Measurements from ENCODE around the gene SETD6. TPM values are rescaled to one million over a fixed set of nuclear protein-coding genes. Genes with fewer than 3 reads are reported as not detected.

The SETD6 gene
- polyA plus RNA-seq, 1 of the 3 experiments (the other 2 are of a cell fraction) = 17.2 TPM

DNA sequence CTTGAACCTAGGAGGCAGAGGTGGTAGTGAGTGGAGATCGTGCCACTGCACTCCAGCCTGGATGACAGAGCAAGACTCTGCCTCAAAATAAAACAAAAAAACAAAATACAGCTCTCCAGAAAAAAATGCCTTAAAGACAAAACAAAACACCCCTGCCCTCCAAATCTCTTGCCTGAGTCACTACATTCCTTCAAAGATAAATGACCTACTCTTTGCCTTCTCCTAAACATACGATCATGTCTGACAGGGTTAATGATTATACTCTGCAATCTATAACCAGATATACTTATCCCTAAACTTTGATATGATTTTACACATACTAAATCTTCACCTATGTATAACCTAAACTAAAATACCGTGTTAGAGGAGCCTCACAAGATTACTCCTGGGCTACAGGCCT, 1.4 kb upstream of the SETD6 start:
- no peak for DNase-seq
- H3K9me3 ChIP-seq = no peaks in the 10 kb centered on the region
- peaks cover 22% of the 10 kb centered on the region for H3F3A ChIP-seq (replicated peaks; ENCODE audit: insufficient read depth)
- H3K27ac ChIP-seq (ENCODE audit: low read depth in 2 of 2, low read length in 1 of 2) = no peak overlapping the region; a peak in 1 of 4 replicates
- no peak overlapping the region for H3K4me2 ChIP-seq
- H3K79me2 ChIP-seq (ENCODE audit: insufficient read depth) = no peaks in the 10 kb centered on the region
- no peak overlapping the region for H3K4me3 ChIP-seq (ENCODE audit: low read depth in 2 of 2, low read length in 1 of 2)
- TF ChIP-seq MXI1 (IDR thresholded peaks at IDR 0.05; ENCODE audit: low read depth, low read length) (no peak), YY1 (IDR thresholded peaks at IDR 0.05; ENCODE audit: low read depth) (no peak), IRF3 (IDR thresholded peaks at IDR 0.05; ENCODE audit: low read depth, low read length) (no peak), GATA2 (CRISPR knock-in tag; IDR thresholded peaks at IDR 0.05) (no peak), EZH2phosphoT487 (IDR thresholded peaks at IDR 0.05; ENCODE audit: borderline replicate concordance, low read depth) (no peak), SIN3A (IDR thresholded peaks at IDR 0.05; ENCODE audit: borderline replicate concordance, low read depth, low read length) (no peak), RFX5 (IDR thresholded peaks at IDR 0.05; ENCODE audit: low read length) (no peak), POLR2AphosphoS5 (IDR thresholded peaks at IDR 0.05; ENCODE audit: low read depth, low read length) (no peak), NRF1 (IDR thresholded peaks at IDR 0.05; ENCODE audit: low read depth, low read length) (no peak), TEAD4 (IDR thresholded peaks at IDR 0.05; ENCODE audit: borderline replicate concordance, insufficient read depth) (no peak), NFIC (IDR thresholded peaks at IDR 0.05; ENCODE audit: borderline replicate concordance) (no peak), TCF12 (IDR thresholded peaks at IDR 0.05) (no peak), RXRA (IDR thresholded peaks at IDR 0.05; ENCODE audit: borderline replicate concordance, low read depth) (no peak), RCOR1 (IDR thresholded peaks at IDR 0.05; ENCODE audit: low read length) (no peak), MEF2A (IDR thresholded peaks at IDR 0.05; ENCODE audit: borderline replicate concordance, low read depth) (no peak), JUND (IDR thresholded peaks at IDR 0.05) (no peak)
- TF ChIP-seq, protein P1, sequence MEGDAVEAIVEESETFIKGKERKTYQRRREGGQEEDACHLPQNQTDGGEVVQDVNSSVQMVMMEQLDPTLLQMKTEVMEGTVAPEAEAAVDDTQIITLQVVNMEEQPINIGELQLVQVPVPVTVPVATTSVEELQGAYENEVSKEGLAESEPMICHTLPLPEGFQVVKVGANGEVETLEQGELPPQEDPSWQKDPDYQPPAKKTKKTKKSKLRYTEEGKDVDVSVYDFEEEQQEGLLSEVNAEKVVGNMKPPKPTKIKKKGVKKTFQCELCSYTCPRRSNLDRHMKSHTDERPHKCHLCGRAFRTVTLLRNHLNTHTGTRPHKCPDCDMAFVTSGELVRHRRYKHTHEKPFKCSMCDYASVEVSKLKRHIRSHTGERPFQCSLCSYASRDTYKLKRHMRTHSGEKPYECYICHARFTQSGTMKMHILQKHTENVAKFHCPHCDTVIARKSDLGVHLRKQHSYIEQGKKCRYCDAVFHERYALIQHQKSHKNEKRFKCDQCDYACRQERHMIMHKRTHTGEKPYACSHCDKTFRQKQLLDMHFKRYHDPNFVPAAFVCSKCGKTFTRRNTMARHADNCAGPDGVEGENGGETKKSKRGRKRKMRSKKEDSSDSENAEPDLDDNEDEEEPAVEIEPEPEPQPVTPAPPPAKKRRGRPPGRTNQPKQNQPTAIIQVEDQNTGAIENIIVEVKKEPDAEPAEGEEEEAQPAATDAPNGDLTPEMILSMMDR (IDR thresholded peaks at IDR 0.05) = no peak
- no peak overlapping the region for H3K9ac ChIP-seq
- H3K4me1 ChIP-seq (ENCODE audit: control insufficient read depth in 1 of 2, insufficient read depth in 2 of 2, low read depth in 1 of 2, low read length in 1 of 2) = peaks cover 0 to 10% of the 10 kb centered on the region in 2 experiments; a peak in 1 of 4 replicates
- H3K9me2 ChIP-seq = no peaks in the 10 kb centered on the region
- WGBS (ENCODE audit: low lambda C conversion rate) = 77% methylated on average over 3 of the region's 3 CpGs
- H4K20me1 ChIP-seq (ENCODE audit: insufficient read depth) = 0 out of 2 replicates have a peak, but pooled peaks cover 3% of the 10 kb centered on the region
- ChIA-PET CTCF (interaction anchor here (1.1 to 2.9 kb wide), 5 partner anchors 19 to 242 kb away, joined by 3 to 16 read pairs (median 11); no protein-coding TSS in a partner anchor), POLR2A (interaction anchor here (1.0 kb wide), 1 partner anchor 14 kb away, joined by 4 read pairs; the partner anchor contains the start of gene NDRG4)
- H3K27me3 ChIP-seq (ENCODE audit: insufficient read depth) = no peaks in the 10 kb centered on the region
- H2AFZ ChIP-seq (ENCODE audit: low read depth) = no peak overlapping the region
- H3K36me3 ChIP-seq (replicated peaks in 1 of 2; ENCODE audit: control insufficient read depth in 1 of 2, insufficient read depth in 2 of 2, low read length in 1 of 2) = peaks cover 22 to 30% of the 10 kb centered on the region in 2 experiments
